Hepatocyte (in vitro differentiated cells): ENCODE results near the gene GDPD5. TPM values are rescaled to one million over a fixed set of nuclear protein-coding genes. Genes with fewer than 3 reads are reported as not detected.

ENCODE experiments used
- DNase-seq: peaks from one replicate; pipeline ENCODE4 v3.0.0-alpha.2; 2016; ENCODE audit warnings: low spot score
- H2AFZ ChIP-seq: fragments of 200-600 bp; sonication (generic); 2 replicates; pipeline ENCODE4 v1.6.0; 2016; ENCODE audit warnings: antibody characterized with exemption, mild to moderate bottlenecking
- H3K27ac ChIP-seq: fragments of 200-600 bp; sonication (generic); 2 replicates; pipeline ENCODE4 v1.5.1; 2016; ENCODE audit warnings: mild to moderate bottlenecking
- H3K27me3 ChIP-seq: fragments of 200-600 bp; sonication (generic); 2 replicates; pipeline ENCODE4 v1.6.1; 2016
- H3K36me3 ChIP-seq: fragments of 200-600 bp; sonication (generic); replicated peaks from 2 replicates; pipeline ENCODE4 v1.5.1; 2016; ENCODE audit warnings: low read depth; ENCODE audit not compliant: insufficient read depth
- H3K4me1 ChIP-seq: fragments of 200-600 bp; sonication (generic); 2 replicates; pipeline ENCODE4 v1.5.1; 2016; ENCODE audit warnings: mild to moderate bottlenecking, moderate library complexity; ENCODE audit not compliant: insufficient read depth
- H3K4me2 ChIP-seq: fragments of 200-600 bp; sonication (generic); 2 replicates; pipeline ENCODE4 v1.6.0; 2016
- H3K4me3 ChIP-seq: fragments of 200-600 bp; sonication (generic); 2 replicates; pipeline ENCODE4 v1.5.1; 2016; ENCODE audit warnings: mild to moderate bottlenecking
- H3K79me2 ChIP-seq: fragments of 200-600 bp; sonication (generic); 2 replicates; pipeline ENCODE4 v1.6.0; 2017; ENCODE audit warnings: mild to moderate bottlenecking
- H3K9me2 ChIP-seq: fragments of 200-600 bp; sonication (generic); replicated peaks from 2 replicates; pipeline ENCODE4 v1.6.0; 2017; ENCODE audit warnings: mild to moderate bottlenecking; ENCODE audit not compliant: insufficient read depth
- H3K9me3 ChIP-seq: fragments of 200-600 bp; sonication (generic); 2 replicates; pipeline ENCODE4 v1.5.1; 2016; ENCODE audit warnings: low read depth, mild to moderate bottlenecking
- H4K20me1 ChIP-seq: fragments of 200-600 bp; sonication (generic); 2 replicates; pipeline ENCODE4 v1.6.0; 2016; ENCODE audit warnings: mild to moderate bottlenecking; ENCODE audit not compliant: insufficient read depth, poor library complexity, severe bottlenecking
- EZH2 ChIP-seq: fragments of 200-600 bp; sonication (generic); IDR thresholded peaks from 2 replicates; pipeline ENCODE4 v1.6.1; 2016; ENCODE audit warnings: antibody characterized with exemption, mild to moderate bottlenecking, borderline replicate concordance
- EZH2phosphoT487 ChIP-seq: fragments of 200-600 bp; sonication (generic); IDR thresholded peaks from one replicate; pipeline ENCODE4 v1.6.1; 2018; ENCODE audit warnings: antibody characterized with exemption, mild to moderate bottlenecking, low read depth, moderate library complexity; ENCODE audit not compliant: unreplicated experiment, severe bottlenecking
- WGBS: methylation state at CpG from one replicate; pipeline ENCODE4 v1.1.6; 2016; ENCODE audit warnings: low lambda C conversion rate; ENCODE audit errors: missing lambda C conversion rate; 5-methylcytosine and 5-hydroxymethylcytosine counted together
- polyA plus RNA-seq: library from polyadenylated mRNA; unstranded; fragments of >200 nt; fragmentation: Nextera tagmentation; extraction: Ambion mirVana; gene quantifications from 2 replicates; pipeline ENCODE4 v1.2.1, GENCODE V29; 2016
- total RNA-seq: library from RNA; depleted of rRNA; stranded (reverse); fragments of >200 nt; gene quantifications from 2 replicates; pipeline ENCODE4 v1.2.3, GENCODE V29; 2014
- TF ChIP-seq, protein P1 (sequence below): fragments of 200-600 bp; sonication (generic); IDR thresholded peaks from 2 replicates; pipeline ENCODE4 v1.5.1; 2016; ENCODE audit warnings: antibody characterized with exemption, mild to moderate bottlenecking; ENCODE audit not compliant: poor library complexity

GDPD5 gene
- total and polyA plus RNA-seq, 2 experiments from 2014 or later, result 5.2 to 8.9 TPM

- no peaks in the 10 kb centered on the region for H3K36me3 ChIP-seq
- no peak overlapping the region for H2AFZ ChIP-seq
- no peak overlapping the region for H3K4me3 ChIP-seq
- H3K9me3 ChIP-seq, result no peaks in the 10 kb centered on the region
- no peaks in the 10 kb centered on the region for H4K20me1 ChIP-seq
- H3K9me2 ChIP-seq, result no peaks in the 10 kb centered on the region
- no peak for DNase-seq
- TF ChIP-seq EZH2phosphoT487 (no peak), EZH2 (no peak)
- TF ChIP-seq, protein P1, sequence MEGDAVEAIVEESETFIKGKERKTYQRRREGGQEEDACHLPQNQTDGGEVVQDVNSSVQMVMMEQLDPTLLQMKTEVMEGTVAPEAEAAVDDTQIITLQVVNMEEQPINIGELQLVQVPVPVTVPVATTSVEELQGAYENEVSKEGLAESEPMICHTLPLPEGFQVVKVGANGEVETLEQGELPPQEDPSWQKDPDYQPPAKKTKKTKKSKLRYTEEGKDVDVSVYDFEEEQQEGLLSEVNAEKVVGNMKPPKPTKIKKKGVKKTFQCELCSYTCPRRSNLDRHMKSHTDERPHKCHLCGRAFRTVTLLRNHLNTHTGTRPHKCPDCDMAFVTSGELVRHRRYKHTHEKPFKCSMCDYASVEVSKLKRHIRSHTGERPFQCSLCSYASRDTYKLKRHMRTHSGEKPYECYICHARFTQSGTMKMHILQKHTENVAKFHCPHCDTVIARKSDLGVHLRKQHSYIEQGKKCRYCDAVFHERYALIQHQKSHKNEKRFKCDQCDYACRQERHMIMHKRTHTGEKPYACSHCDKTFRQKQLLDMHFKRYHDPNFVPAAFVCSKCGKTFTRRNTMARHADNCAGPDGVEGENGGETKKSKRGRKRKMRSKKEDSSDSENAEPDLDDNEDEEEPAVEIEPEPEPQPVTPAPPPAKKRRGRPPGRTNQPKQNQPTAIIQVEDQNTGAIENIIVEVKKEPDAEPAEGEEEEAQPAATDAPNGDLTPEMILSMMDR, result no peak
- no peak overlapping the region for H3K4me2 ChIP-seq
- H3K79me2 ChIP-seq, result no peaks in the 10 kb centered on the region
- H3K27me3 ChIP-seq, result no peaks in the 10 kb centered on the region
- WGBS, result 90% methylated on average over 6 of the region's 6 CpGs
- H3K4me1 ChIP-seq, result peaks cover 4% of the 10 kb centered on the region
- no peak overlapping the region for H3K27ac ChIP-seq
Observed at GRCh38 chr11:75496305-75496752, 29.4 kb downstream of the GDPD5 start.

DNA sequence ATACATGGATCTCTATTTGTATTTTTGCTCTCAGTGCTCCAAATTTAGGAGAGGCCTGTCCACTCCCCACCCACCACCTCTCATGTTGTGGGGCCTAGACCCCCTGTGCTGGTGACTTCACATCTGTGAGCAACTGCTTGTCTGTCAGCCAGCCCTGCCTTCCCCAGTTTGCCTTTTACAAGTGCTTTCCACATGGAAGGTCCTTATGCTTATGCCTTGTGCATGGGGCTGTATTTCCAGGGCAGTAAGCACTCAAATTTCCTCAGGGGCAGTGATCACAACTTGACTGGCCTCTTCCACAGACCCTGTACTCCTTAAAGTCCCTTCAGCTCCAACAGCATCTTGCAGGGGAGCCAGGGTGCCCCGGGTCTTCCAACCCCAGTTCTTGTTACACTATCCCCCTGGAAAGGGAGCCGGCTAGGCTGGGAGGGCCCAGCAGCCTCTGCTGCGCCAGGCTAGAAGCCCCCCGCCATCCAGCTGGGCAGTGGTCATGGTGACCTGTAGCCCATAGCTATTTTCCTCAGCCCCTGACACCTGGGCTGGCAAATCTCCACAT, 29.9 kb downstream of the GDPD5 start:
- Histone ChIP-seq H3K79me2 (no peaks in the 10 kb centered on the region), H3K36me3 (no peaks in the 10 kb centered on the region), H4K20me1 (no peaks in the 10 kb centered on the region), H3K4me1 (peaks cover 4% of the 10 kb centered on the region), H3K9me2 (no peaks in the 10 kb centered on the region), H3K9me3 (no peaks in the 10 kb centered on the region), H3K27me3 (no peaks in the 10 kb centered on the region), H2AFZ (no peak overlapping the region), H3K4me3 (no peak overlapping the region), H3K4me2 (no peak overlapping the region), H3K27ac (no peak overlapping the region)
- WGBS, result 93% methylated on average over 4 of the region's 4 CpGs
- DNase-seq, result no peak
- TF ChIP-seq EZH2 (no peak), EZH2phosphoT487 (no peak)
- TF ChIP-seq, protein P1, result no peak

- Histone ChIP-seq H3K27ac (no peak overlapping the region), H3K9me3 (no peaks in the 10 kb centered on the region), H3K79me2 (no peaks in the 10 kb centered on the region), H3K4me1 (peaks cover 8% of the 10 kb centered on the region), H3K4me3 (no peak overlapping the region), H2AFZ (no peak overlapping the region), H3K27me3 (no peaks in the 10 kb centered on the region), H3K36me3 (no peaks in the 10 kb centered on the region), H4K20me1 (no peaks in the 10 kb centered on the region), H3K4me2 (no peak overlapping the region), H3K9me2 (no peaks in the 10 kb centered on the region)
- no peak for DNase-seq
- no peak for TF ChIP-seq EZH2phosphoT487
- no peak for TF ChIP-seq EZH2
- TF ChIP-seq, protein P1, result no peak
- WGBS, result 96% methylated on average over 3 of the region's 3 CpGs
Observed at GRCh38 chr11:75493626-75494025, 32.1 kb downstream of the GDPD5 start.
